HCT116 (cell line): ENCODE data around the gene TCP11L2. TPM values are rescaled to one million over a fixed set of nuclear protein-coding genes. Genes with fewer than 3 reads are reported as not detected.

ENCODE experiments used
- ATAC-seq: fragments of 200-7000 bp; cut with Tn5 transposase; 2 replicates; pipeline ENCODE4 v1.9.1; 2020; ENCODE audit warnings: mild to moderate bottlenecking, moderate library complexity
- BruUV-seq: library from RNA; stranded (reverse); fragments of 400-500 nt; replicated peaks from 2 replicates; lab custom pipeline; 2021; lab: Mats Ljungman, UMichigan
- CTCF ChIA-PET: fragments of 300-600 bp; sonication (Branson Sonifier 250); formaldehyde crosslinking; loops from one replicate; lab custom pipeline; 2021; ENCODE audit warnings: antibody characterized with exemption; lab: Charles Lee
- POLR2A ChIA-PET: fragments of 300-600, 350-600 bp; sonication (Branson Sonifier 250); formaldehyde crosslinking; loops from one replicate; lab custom pipeline; 2021; ENCODE audit warnings: antibody characterized with exemption; lab: Charles Lee
- RAD21 ChIA-PET, 2 experiments: fragments of 300-600 bp; sonication (Branson Sonifier 250); formaldehyde crosslinking; loops; one replicate each; lab custom pipeline; 2023; ENCODE audit warnings: low total read pairs in 2 of 2; ENCODE audit not compliant: uncharacterized antibody in 2 of 2, unreplicated experiment in 2 of 2, low non-redundant PET in 1 of 2; lab: Charles Lee
- DNase-seq: peaks from one replicate; pipeline ENCODE4 v3.0.0-alpha.2; 2010; ENCODE audit warnings: low read depth, low spot score
- H2AFZ ChIP-seq: fragments of 200-600 bp; shearing (Covaris generic), sonication (generic); 2 replicates; pipeline ENCODE4 v1.6.1; 2017; ENCODE audit warnings: low read depth, mixed run types, mixed read lengths, antibody characterized with exemption, low read length; ENCODE audit not compliant: poor library complexity, severe bottlenecking
- H3K27ac ChIP-seq: 2 replicates; pipeline ENCODE4 v1.5.1; 2012; ENCODE audit warnings: low read depth, low read length
- H3K27me3 ChIP-seq: fragments of 200-600 bp; sonication (generic); 2 replicates; pipeline ENCODE4 v1.6.1; 2016; ENCODE audit warnings: mixed run types, low read length, mixed read lengths; ENCODE audit not compliant: insufficient read depth
- H3K36me3 ChIP-seq, 2 experiments: fragments of 200-500 bp in 1 of 2; fragments of 200-600 bp in 1 of 2; sonication (Bioruptor generic) in 1 of 2; sonication (generic) in 1 of 2; 2 replicates each; pipeline versions ENCODE4 v1.5.1 to v1.6.1; 2014 to 2016; ENCODE audit warnings: low read length in 2 of 2, inconsistent platforms in 1 of 2, mixed read lengths in 1 of 2, mixed run types in 1 of 2; ENCODE audit not compliant: insufficient read depth in 2 of 2, control insufficient read depth in 1 of 2
- H3K4me1 ChIP-seq, 2 experiments: fragments of 200-600 bp in 1 of 2; sonication (generic) in 1 of 2; 2 replicates each; pipeline versions ENCODE4 v1.5.1 to v1.6.1; 2012 to 2017; ENCODE audit warnings: low read length in 2 of 2, inconsistent platforms in 1 of 2, mild to moderate bottlenecking in 1 of 2, mixed read lengths in 1 of 2, mixed run types in 1 of 2, moderate library complexity in 1 of 2; ENCODE audit not compliant: insufficient read depth in 2 of 2, control insufficient read depth in 1 of 2
- H3K4me2 ChIP-seq: fragments of 200-600 bp; sonication (generic); 2 replicates; pipeline ENCODE4 v1.6.1; 2017; ENCODE audit warnings: mixed run types, low read length, mixed read lengths
- H3K4me3 ChIP-seq, 2 experiments: fragments of 200-600 bp in 1 of 2; sonication (generic) in 1 of 2; replicated peaks in 1 of 2; 2 replicates each; pipeline ENCODE4 v1.5.1; 2011 to 2016; ENCODE audit warnings: low read length in 2 of 2, control low read depth in 1 of 2, low read depth in 1 of 2, mild to moderate bottlenecking in 1 of 2, mixed read lengths in 1 of 2, mixed run types in 1 of 2
- H3K79me2 ChIP-seq: fragments of 200-600 bp; sonication (generic); 2 replicates; pipeline ENCODE4 v1.6.1; 2017; ENCODE audit warnings: mild to moderate bottlenecking, mixed run types, low read length, moderate library complexity, mixed read lengths; ENCODE audit not compliant: insufficient read depth
- H3K9ac ChIP-seq: fragments of 200-600 bp; sonication (generic); 2 replicates; pipeline ENCODE4 v1.6.1; 2016; ENCODE audit warnings: low read length, mixed read lengths
- H3K9me2 ChIP-seq: fragments of 200-600 bp; sonication (generic), shearing (Covaris generic); 2 replicates; pipeline ENCODE4 v1.6.1; 2017; ENCODE audit warnings: mixed run types, mild to moderate bottlenecking, moderate library complexity; ENCODE audit not compliant: insufficient read depth
- H3K9me3 ChIP-seq, 2 experiments: fragments of 200-500 bp in 1 of 2; fragments of 200-600 bp in 1 of 2; sonication (Bioruptor generic) in 1 of 2; sonication (generic) in 1 of 2; 2 replicates each; pipeline ENCODE4 v1.6.1; 2014 to 2017; ENCODE audit warnings: low read length in 2 of 2, mixed read lengths in 2 of 2, inconsistent platforms in 1 of 2, low read depth in 1 of 2, mild to moderate bottlenecking in 1 of 2, mixed run types in 1 of 2, moderate library complexity in 1 of 2; ENCODE audit not compliant: control insufficient read depth in 1 of 2, insufficient read depth in 1 of 2
- H4K20me1 ChIP-seq: fragments of 200-600 bp; sonication (generic), shearing (Covaris generic); 2 replicates; pipeline ENCODE4 v1.6.1; 2017; ENCODE audit warnings: mixed run types, mild to moderate bottlenecking, moderate library complexity; ENCODE audit not compliant: insufficient read depth
- ATF3 ChIP-seq: IDR thresholded peaks from 2 replicates; pipeline ENCODE4 v1.6.1; 2012
- CBX3 ChIP-seq: IDR thresholded peaks from 2 replicates; pipeline ENCODE4 v1.6.1; 2012; ENCODE audit warnings: low read depth
- CEBPB ChIP-seq: IDR thresholded peaks from 2 replicates; pipeline ENCODE4 v1.6.1; 2012; ENCODE audit warnings: low read depth
- EGR1 ChIP-seq: IDR thresholded peaks from 2 replicates; pipeline ENCODE4 v1.6.1; 2012; ENCODE audit warnings: low read depth
- ELF1 ChIP-seq: IDR thresholded peaks from 2 replicates; pipeline ENCODE4 v1.6.1; 2012; ENCODE audit warnings: low read depth, borderline replicate concordance
- EZH2phosphoT487 ChIP-seq: fragments of 200-600 bp; IDR thresholded peaks from 2 replicates; pipeline ENCODE4 v1.6.1; 2018; ENCODE audit warnings: antibody characterized with exemption, borderline replicate concordance
- FOSL1 ChIP-seq: IDR thresholded peaks from 2 replicates; pipeline ENCODE4 v1.6.1; 2012; ENCODE audit warnings: low read depth
- JUND ChIP-seq: IDR thresholded peaks from 2 replicates; pipeline ENCODE4 v1.6.1; 2012
- MAX ChIP-seq: IDR thresholded peaks from 2 replicates; pipeline ENCODE4 v1.6.1; 2012
- POLR2A ChIP-seq: IDR thresholded peaks from 2 replicates; pipeline ENCODE4 v1.7.0; 2011; ENCODE audit warnings: borderline replicate concordance; ENCODE audit not compliant: insufficient read depth, insufficient read length; ENCODE audit errors: extremely low read depth
- POLR2AphosphoS5 ChIP-seq: IDR thresholded peaks from 2 replicates; pipeline ENCODE4 v1.6.1; 2011; ENCODE audit warnings: mild to moderate bottlenecking, low read depth, low read length, moderate library complexity
- RAD21 ChIP-seq: IDR thresholded peaks from 2 replicates; pipeline ENCODE4 v1.6.1; 2012; ENCODE audit warnings: low read depth, mild to moderate bottlenecking
- REST ChIP-seq: IDR thresholded peaks from 2 replicates; pipeline ENCODE4 v1.6.1; 2012; ENCODE audit warnings: low read depth
- SP1 ChIP-seq: IDR thresholded peaks from 2 replicates; pipeline ENCODE4 v1.6.1; 2012; ENCODE audit warnings: low read depth
- SRF ChIP-seq: IDR thresholded peaks from 2 replicates; pipeline ENCODE4 v1.6.1; 2012; ENCODE audit warnings: low read depth
- TCF7L2 ChIP-seq: IDR thresholded peaks from 2 replicates; pipeline ENCODE4 v1.7.0; 2011; ENCODE audit warnings: borderline replicate concordance, inconsistent platforms; ENCODE audit not compliant: insufficient read depth, insufficient read length; ENCODE audit errors: extremely low read depth
- ZBTB33 ChIP-seq: IDR thresholded peaks from 2 replicates; pipeline ENCODE4 v1.6.1; 2011; ENCODE audit warnings: mild to moderate bottlenecking, low read length, moderate library complexity; ENCODE audit not compliant: insufficient replicate concordance; ENCODE audit errors: extremely low read depth
- ZFX ChIP-seq: fragments of 450-650 bp; IDR thresholded peaks from 2 replicates; pipeline ENCODE4 v1.6.1; 2017
- ZNF274 ChIP-seq: fragments of 200-500 bp; sonication (Bioruptor generic); IDR thresholded peaks from 2 replicates; pipeline ENCODE4 v1.6.1; 2014; ENCODE audit warnings: mild to moderate bottlenecking, low read depth, low read length, inconsistent platforms
- intact Hi-C: fragments of 100-400 bp; cut with micrococcal nuclease; formaldehyde crosslinking; loops from 2 replicates; pipeline ENCODE4 v1.10.0; 2022
- total RNA-seq: library from RNA; stranded (reverse); gene quantifications from one replicate; pipeline ENCODE4 v1.2.1, GENCODE V29; 2021; ENCODE audit not compliant: unreplicated experiment

TCP11L2 gene
- total RNA-seq, 1 experiment from 2014 or later: 14.4 TPM

GRCh38 chr12:106296179-106296877, 6.2 kb upstream of the TCP11L2 start:
- POLR2A ChIA-PET: no interaction called here
- ATAC-seq: peak; percentile 81
- Histone ChIP-seq H3K4me1 (peaks cover 3 to 27% of the 10 kb centered on the region in 2 experiments; a peak in 3 of 4 replicates), H3K27me3 (no peaks in the 10 kb centered on the region), H4K20me1 (no peaks in the 10 kb centered on the region), H3K79me2 (no peaks in the 10 kb centered on the region), H3K9ac (peak overlapping the region; percentile 25; the same call in 1 of the 2 replicates), H3K9me2 (no peaks in the 10 kb centered on the region), H3K36me3 (no peaks in the 10 kb centered on the region), H3K4me2 (peak overlapping the region; percentile 68), H2AFZ (peak overlapping the region; percentile 75), H3K4me3 (peak overlapping the region in 1 of 2 experiments; percentile 24; a peak in 1 of 4 replicates), H3K27ac (no peak overlapping the region), H3K9me3 (no peaks in the 10 kb centered on the region)
- CTCF ChIA-PET: interaction anchor here (0.9 kb wide), 2 partner anchors 49 to 69 kb away, joined by 3 read pairs; no protein-coding TSS in a partner anchor
- peak; percentile 64 for DNase-seq
- RAD21 ChIA-PET: no interaction called here
- BruUV-seq: no TSS peak
- TF ChIP-seq ATF3 (no peak), FOSL1 (peak; percentile 95), EZH2phosphoT487 (no peak), MAX (peak; percentile 73), ZFX (no peak), REST (no peak), JUND (peak; percentile 87), TCF7L2 (no peak), ZNF274 (no peak), POLR2A (no peak), CEBPB (peak; percentile 60; the same call in 1 of the 2 replicates), ZBTB33 (no peak), ELF1 (no peak), EGR1 (0 out of 2 replicates have a peak, but pooled peaks have one; percentile 9), RAD21 (peak; percentile 10; the same call in 1 of the 2 replicates), POLR2AphosphoS5 (peak; percentile 38; the same call in 1 of the 2 replicates), CBX3 (peak; percentile 30; the same call in 1 of the 2 replicates), SP1 (peak; percentile 70; the same call in 1 of the 2 replicates), SRF (peak; percentile 52; the same call in 1 of the 2 replicates)
- intact Hi-C loops: no loop called here
